Measurements from ENCODE around the gene NUDT3. TPM values are rescaled to one million over a fixed set of nuclear protein-coding genes. Genes with fewer than 3 reads are reported as not detected.

The NUDT3 gene
- total and polyA plus RNA-seq, 9 of the 15 experiments (the other 6 are each of a cell fraction or from before 2014, with no cell fraction given), result 5.4 to 81.2 (median 56.4) TPM

- TF ChIP-seq TCF7 (IDR thresholded peaks at IDR 0.05; ENCODE audit: borderline replicate concordance) (peak; percentile 4; the same call in 1 of the 2 replicates), KAT7 (CRISPR knock-in tag; IDR thresholded peaks at IDR 0.05; ENCODE audit: borderline replicate concordance) (peak; percentile 57; the same call in 1 of the 2 replicates), SMARCA5 (IDR thresholded peaks at IDR 0.05) (peak; percentile 86), GABPB1 (CRISPR knock-in tag; IDR thresholded peaks at IDR 0.05) (0 out of 2 replicates have a peak, but pooled peaks have one; percentile 33), ZNF24 (IDR thresholded peaks at IDR 0.05) (0 out of 2 replicates have a peak, but pooled peaks have one; percentile 7)
Measured at GRCh38 chr6:34327313-34328205, 64.9 kb downstream of the NUDT3 start (continued).

- ATAC-seq, result no peak
- Histone ChIP-seq H3K36me3 (ENCODE audit: control insufficient read depth, insufficient read depth, low read length) (peaks cover 28% of the 10 kb centered on the region; the same call in 2 of the 3 replicates), H3K9ac (ENCODE audit: insufficient read depth in 1 of 2, low read depth in 2 of 2, low read length in 2 of 2) (peak overlapping the region in 1 of 2 experiments; percentile 57; a peak in 2 of 4 replicates), H3K9me1 (ENCODE audit: control insufficient read depth, insufficient read depth, low read length) (no peaks in the 10 kb centered on the region), H3K27ac (ENCODE audit: extremely low read depth, low read depth, low read length) (peak overlapping the region; percentile 79; the same call in 2 of the 3 replicates), H3K9me3 (replicated peaks; ENCODE audit: control insufficient read depth, insufficient read depth, low read depth, low read length) (no peaks in the 10 kb centered on the region), H3K4me2 (ENCODE audit: insufficient read depth, low read length) (no peak overlapping the region), H3K79me2 (ENCODE audit: control insufficient read depth, insufficient read depth, low read length) (peaks cover 61% of the 10 kb centered on the region), H3K27me3 (ENCODE audit: control insufficient read depth in 2 of 2, insufficient read depth in 2 of 2, low read length in 2 of 2) (no peaks in the 10 kb centered on the region), H4K20me1 (replicated peaks; ENCODE audit: control insufficient read depth, insufficient read depth, low read length) (no peaks in the 10 kb centered on the region), H3K4me1 (replicated peaks in 1 of 2; ENCODE audit: control insufficient read depth in 2 of 2, insufficient read depth in 2 of 2, low read length in 2 of 2) (peaks cover 18 to 44% of the 10 kb centered on the region in 2 experiments), H3K4me3 (no peak overlapping the region), H2AFZ (ENCODE audit: low read depth, low read length) (no peak overlapping the region)
- 45% methylated on average over 4 of the region's 4 CpGs for WGBS (ENCODE audit: insufficient coverage, low coverage, missing lambda C conversion rate)
- intact Hi-C loops (cut with micrococcal nuclease), result loop anchor here (2.0 kb wide), 2 partner anchors 41 to 65 kb away; no protein-coding TSS in a partner anchor
- no peak for DNase-seq (ENCODE audit: extremely low read depth in 1 of 4, low spot score in 3 of 4)
- in situ Hi-C loops (cut with MboI), result no loop called here
- CTCF ChIA-PET (ENCODE audit: low intra/inter-chr PET ratio), result no interaction called here
- FAIRE-seq, result no peak
- TF ChIP-seq E2F5 (CRISPR knock-in tag; IDR thresholded peaks at IDR 0.05), result no peak
- TF ChIP-seq RUNX1 (IDR thresholded peaks at IDR 0.05; ENCODE audit: low read depth), result no peak
- TF ChIP-seq PKNOX1 (IDR thresholded peaks at IDR 0.05), result peak; percentile 48
- no peak for TF ChIP-seq ZNF121 (CRISPR knock-in tag; conservative IDR thresholded peaks at IDR 0.05)
- peak; percentile 90 for TF ChIP-seq MEIS2 (IDR thresholded peaks at IDR 0.05; ENCODE audit: partially characterized antibody)
- 0 out of 2 replicates have a peak, but pooled peaks have one; percentile 10 for TF ChIP-seq PTTG1 (tag; IDR thresholded peaks at IDR 0.05; ENCODE audit: low read depth)
- TF ChIP-seq PBX2 (CRISPR knock-in tag; IDR thresholded peaks at IDR 0.05; ENCODE audit: low read depth), result no peak
- peak; percentile 73 for TF ChIP-seq PBX2 (tag; conservative IDR thresholded peaks at IDR 0.05; ENCODE audit: low read depth)
- POLR2A ChIA-PET, result interaction anchor here (0.8 to 4.9 kb wide), 8 partner anchors 8 to 93 kb away, joined by 3 to 27 read pairs (median 3); no protein-coding TSS in a partner anchor
- BruUV-seq (replicated peaks), result no TSS peak
Measured at GRCh38 chr6:34325633-34326032, 66.8 kb downstream of the NUDT3 start.
